ENCODE measurements around the gene HDAC3.

DNA sequence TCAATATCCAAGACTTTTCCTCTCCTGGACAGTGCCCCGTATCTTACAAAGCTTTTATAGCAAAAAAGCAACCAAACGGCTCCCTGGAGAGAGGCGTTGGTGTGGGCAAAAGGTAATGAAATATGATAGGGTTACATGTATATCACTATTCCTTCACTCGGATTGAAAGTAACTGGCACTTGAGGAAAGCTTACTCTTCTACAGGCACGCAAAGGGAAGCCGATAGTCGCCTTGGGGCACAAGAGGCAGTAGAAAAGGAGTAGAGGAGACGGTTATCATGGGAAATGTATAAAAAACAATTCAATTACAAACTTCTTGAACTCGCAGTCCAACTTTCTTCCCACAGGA lies 19.0 kb downstream of the HDAC3 start:
- TF ChIP-seq POLR2A (IDR thresholded peaks at IDR 0.05) (no peak), CTCF (IDR thresholded peaks at IDR 0.05) (no peak)
